ENCODE results near the gene SMAP1.

Gene SMAP1

DNA sequence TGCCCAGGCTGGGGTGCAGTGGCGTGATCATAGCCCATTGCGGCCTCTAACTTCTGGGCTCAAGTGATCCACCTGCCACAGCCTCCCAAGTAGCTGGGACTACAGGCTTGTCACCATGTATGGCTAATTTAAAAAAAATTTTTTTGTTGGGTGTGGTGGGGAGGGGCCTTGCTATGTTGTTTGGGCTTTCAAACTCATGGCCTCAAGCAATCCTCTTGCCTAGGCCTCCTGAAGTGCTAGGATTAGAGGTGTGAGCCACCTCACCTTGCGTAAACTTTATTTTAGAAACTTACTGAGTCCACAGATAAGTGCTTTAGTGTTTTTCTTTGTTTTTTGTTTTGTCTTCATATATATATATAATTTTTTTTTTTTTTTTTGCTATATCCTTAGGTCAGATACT is 9.1 kb downstream of the SMAP1 start:
- no CpG with 5 or more reads among the region's 3 CpGs for WGBS (ENCODE audit: insufficient coverage, insufficient read length)
- no peaks in the 10 kb centered on the region for H3K27me3 ChIP-seq (ENCODE audit: control insufficient read depth, insufficient read depth, low read length)
- H3K9me3 ChIP-seq (ENCODE audit: control insufficient read depth, insufficient read depth, low read length), result no peaks in the 10 kb centered on the region
- no peaks in the 10 kb centered on the region for H3K36me3 ChIP-seq (ENCODE audit: control insufficient read depth, insufficient read depth, low read length)
- DNase-seq (ENCODE audit: low read depth, low spot score), result no peak
- no peaks in the 10 kb centered on the region for H3K4me1 ChIP-seq (ENCODE audit: control insufficient read depth, insufficient read depth, low read length)
- no peak overlapping the region for H3K4me3 ChIP-seq (ENCODE audit: low read length)
- no peak overlapping the region for H3K27ac ChIP-seq (ENCODE audit: low read length)

DNA sequence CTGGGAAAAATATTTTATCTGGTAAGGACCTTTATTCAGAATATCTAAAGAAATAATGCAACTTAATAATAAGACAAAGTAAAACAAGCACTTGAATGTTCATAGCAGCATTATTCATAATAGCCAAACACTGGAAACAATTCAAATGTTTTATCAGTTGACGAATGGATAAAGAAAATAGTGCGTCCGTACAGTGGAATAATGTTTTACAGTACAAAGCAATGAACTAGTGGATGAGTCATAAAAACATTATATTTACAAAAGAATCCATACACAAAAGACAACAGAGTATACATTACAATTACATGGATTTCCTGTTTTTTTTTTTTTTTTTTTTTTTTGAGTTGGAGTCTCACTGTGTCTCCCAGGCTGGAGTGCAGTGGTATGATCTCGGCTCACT is 12.7 kb downstream of the SMAP1 start:
- no peaks in the 10 kb centered on the region for H3K9me3 ChIP-seq (ENCODE audit: control insufficient read depth, insufficient read depth, low read length)
- no peaks in the 10 kb centered on the region for H3K27me3 ChIP-seq (ENCODE audit: control insufficient read depth, insufficient read depth, low read length)
- WGBS (ENCODE audit: insufficient coverage, insufficient read length), result no CpG with 5 or more reads among the region's 4 CpGs
- no peak overlapping the region for H3K27ac ChIP-seq (ENCODE audit: low read length)
- H3K36me3 ChIP-seq (ENCODE audit: control insufficient read depth, insufficient read depth, low read length), result no peaks in the 10 kb centered on the region
- H3K4me3 ChIP-seq (ENCODE audit: low read length), result no peak overlapping the region
- no peak for DNase-seq (ENCODE audit: low read depth, low spot score)
- no peaks in the 10 kb centered on the region for H3K4me1 ChIP-seq (ENCODE audit: control insufficient read depth, insufficient read depth, low read length)

DNA sequence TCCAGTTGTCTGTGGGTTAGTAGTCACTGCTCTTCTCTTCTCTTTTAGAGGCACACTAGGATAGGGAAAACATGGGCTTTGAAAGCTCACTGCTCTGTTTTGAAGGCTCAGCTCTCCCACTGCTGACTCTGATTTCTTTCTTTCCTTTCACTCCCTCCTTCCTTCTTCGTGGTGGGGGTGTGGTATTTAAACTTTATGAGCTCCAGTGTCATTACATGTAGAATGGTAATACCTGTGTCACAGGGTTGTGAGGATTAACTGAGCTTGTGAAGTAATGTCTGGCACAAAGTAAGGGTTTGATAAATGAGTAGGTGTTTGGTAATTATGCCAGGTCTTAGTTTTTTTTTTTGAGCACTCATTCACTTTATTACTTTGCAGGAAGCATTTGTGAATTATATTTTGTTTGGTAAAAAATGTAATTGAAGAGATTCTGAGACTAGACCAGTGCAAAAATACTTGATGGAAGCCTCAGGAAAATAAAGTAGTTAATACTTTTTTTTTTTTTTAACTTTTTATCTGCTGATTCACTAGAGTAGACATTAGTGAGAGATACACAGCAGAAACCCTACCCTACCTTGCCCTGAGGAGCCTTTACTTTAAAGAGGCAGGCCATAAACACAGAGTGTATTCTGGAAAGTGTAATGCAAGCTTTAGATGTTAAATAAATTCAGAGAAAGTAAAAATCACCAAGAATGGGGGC is 17.3 kb downstream of the SMAP1 start:
- H3K4me3 ChIP-seq (ENCODE audit: low read length), result no peak overlapping the region
- no peaks in the 10 kb centered on the region for H3K4me1 ChIP-seq (ENCODE audit: control insufficient read depth, insufficient read depth, low read length)
- H3K36me3 ChIP-seq (ENCODE audit: control insufficient read depth, insufficient read depth, low read length), result no peaks in the 10 kb centered on the region
- no peaks in the 10 kb centered on the region for H3K9me3 ChIP-seq (ENCODE audit: control insufficient read depth, insufficient read depth, low read length)
- no peaks in the 10 kb centered on the region for H3K27me3 ChIP-seq (ENCODE audit: control insufficient read depth, insufficient read depth, low read length)
- DNase-seq (ENCODE audit: low read depth, low spot score), result no peak
- H3K27ac ChIP-seq (ENCODE audit: low read length), result no peak overlapping the region
- no CpG with 5 or more reads among the region's 1 CpG for WGBS (ENCODE audit: insufficient coverage, insufficient read length)

DNA sequence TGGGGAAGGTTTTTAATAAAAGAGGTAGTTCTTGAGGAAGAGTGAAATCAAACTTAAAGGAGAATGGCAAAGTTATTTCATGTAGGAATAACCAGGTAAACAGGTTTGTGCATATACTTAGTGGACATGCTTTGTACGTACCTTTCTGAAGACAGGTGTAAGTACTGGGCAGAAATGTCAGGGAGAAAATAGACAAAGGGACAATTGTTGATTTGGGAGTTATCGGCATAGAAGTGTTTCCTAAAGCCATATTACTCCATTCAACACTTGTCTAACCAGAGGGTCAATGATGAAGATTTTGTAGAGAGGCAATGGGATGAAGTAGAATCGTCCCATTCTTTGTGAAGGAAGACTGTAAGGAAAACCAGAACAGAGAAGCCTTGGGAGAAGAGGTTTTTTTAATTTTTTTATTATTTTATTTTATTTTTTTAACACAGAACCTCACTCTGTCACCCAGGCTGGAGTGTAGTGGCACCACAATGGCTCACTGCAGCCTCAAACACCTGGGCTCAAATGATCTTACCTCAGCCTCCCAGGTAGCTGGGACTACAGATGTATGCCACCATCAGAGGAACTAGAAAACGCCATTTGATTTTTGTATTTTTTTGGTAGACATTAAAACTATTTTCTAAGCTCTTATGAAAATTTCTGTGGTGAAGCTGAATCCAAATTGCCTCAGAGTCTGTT is 18.0 kb downstream of the SMAP1 start:
- Histone ChIP-seq H3K4me3 (ENCODE audit: low read length) (no peak overlapping the region), H3K27me3 (ENCODE audit: control insufficient read depth, insufficient read depth, low read length) (no peaks in the 10 kb centered on the region), H3K9me3 (ENCODE audit: control insufficient read depth, insufficient read depth, low read length) (no peaks in the 10 kb centered on the region), H3K27ac (ENCODE audit: low read length) (no peak overlapping the region), H3K4me1 (ENCODE audit: control insufficient read depth, insufficient read depth, low read length) (no peaks in the 10 kb centered on the region), H3K36me3 (ENCODE audit: control insufficient read depth, insufficient read depth, low read length) (no peaks in the 10 kb centered on the region)
- DNase-seq (ENCODE audit: low read depth, low spot score), result no peak
- no CpG with 5 or more reads among the region's 4 CpGs for WGBS (ENCODE audit: insufficient coverage, insufficient read length)

- no peak for DNase-seq (ENCODE audit: low read depth, low spot score)
- Histone ChIP-seq H3K9me3 (ENCODE audit: control insufficient read depth, insufficient read depth, low read length) (no peaks in the 10 kb centered on the region), H3K4me3 (ENCODE audit: low read length) (no peak overlapping the region), H3K27me3 (ENCODE audit: control insufficient read depth, insufficient read depth, low read length) (no peaks in the 10 kb centered on the region), H3K36me3 (ENCODE audit: control insufficient read depth, insufficient read depth, low read length) (no peaks in the 10 kb centered on the region), H3K4me1 (ENCODE audit: control insufficient read depth, insufficient read depth, low read length) (no peaks in the 10 kb centered on the region), H3K27ac (ENCODE audit: low read length) (no peak overlapping the region)
- WGBS (ENCODE audit: insufficient coverage, insufficient read length), result no CpG with 5 or more reads among the region's 3 CpGs
Observed at GRCh38 chr6:70686548-70687133, 19.0 kb downstream of the SMAP1 start.

DNA sequence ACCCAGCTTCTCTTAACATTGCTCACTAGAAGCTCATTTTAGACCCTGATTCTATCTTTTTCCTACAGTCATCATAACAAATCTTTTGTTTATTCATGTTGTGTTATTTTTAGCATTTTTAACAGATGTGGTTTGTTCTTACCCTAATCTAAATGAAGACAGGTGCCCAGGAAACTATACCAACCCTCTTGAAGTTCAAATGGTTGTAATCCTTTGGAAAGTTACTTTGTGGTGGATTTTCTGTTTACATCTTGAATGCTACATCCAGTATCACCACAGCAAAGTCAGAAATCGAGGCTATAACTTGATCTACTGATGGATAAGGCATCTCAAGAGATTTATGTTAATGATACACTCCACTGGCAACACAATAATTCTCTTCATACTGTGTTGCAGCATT is 26.2 kb downstream of the SMAP1 start:
- Histone ChIP-seq H3K36me3 (ENCODE audit: control insufficient read depth, insufficient read depth, low read length) (no peaks in the 10 kb centered on the region), H3K27ac (ENCODE audit: low read length) (no peak overlapping the region), H3K4me3 (ENCODE audit: low read length) (no peak overlapping the region), H3K9me3 (ENCODE audit: control insufficient read depth, insufficient read depth, low read length) (no peaks in the 10 kb centered on the region), H3K4me1 (ENCODE audit: control insufficient read depth, insufficient read depth, low read length) (no peaks in the 10 kb centered on the region), H3K27me3 (ENCODE audit: control insufficient read depth, insufficient read depth, low read length) (no peaks in the 10 kb centered on the region)
- WGBS (ENCODE audit: insufficient coverage, insufficient read length), result no CpG with 5 or more reads among the region's 1 CpG
- DNase-seq (ENCODE audit: low read depth, low spot score), result no peak

DNA sequence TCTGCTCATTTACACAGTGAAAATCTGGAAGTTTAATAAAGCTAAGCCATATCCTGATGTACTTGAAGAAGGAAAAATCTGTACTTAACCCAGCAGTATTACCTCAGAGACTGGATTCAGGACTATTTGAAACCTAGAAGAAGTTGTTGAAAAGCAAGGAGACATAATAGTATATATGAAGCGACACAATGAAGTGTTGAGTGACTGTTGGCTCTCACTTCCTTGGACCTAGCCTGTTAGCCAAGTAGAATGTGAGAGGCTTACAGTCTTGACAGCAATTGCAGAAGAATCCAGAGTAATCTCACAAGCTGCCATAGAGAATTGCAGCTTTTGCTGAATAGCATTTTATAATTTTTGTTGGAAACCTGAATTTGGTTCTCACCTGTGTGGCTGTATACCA is 26.7 kb downstream of the SMAP1 start:
- Histone ChIP-seq H3K27ac (ENCODE audit: low read length) (no peak overlapping the region), H3K4me1 (ENCODE audit: control insufficient read depth, insufficient read depth, low read length) (no peaks in the 10 kb centered on the region), H3K9me3 (ENCODE audit: control insufficient read depth, insufficient read depth, low read length) (no peaks in the 10 kb centered on the region), H3K36me3 (ENCODE audit: control insufficient read depth, insufficient read depth, low read length) (no peaks in the 10 kb centered on the region), H3K27me3 (ENCODE audit: control insufficient read depth, insufficient read depth, low read length) (no peaks in the 10 kb centered on the region), H3K4me3 (ENCODE audit: low read length) (no peak overlapping the region)
- no CpG with 5 or more reads among the region's 1 CpG for WGBS (ENCODE audit: insufficient coverage, insufficient read length)
- no peak for DNase-seq (ENCODE audit: low read depth, low spot score)

- no CpG with 5 or more reads among the region's 10 CpGs for WGBS (ENCODE audit: insufficient coverage, insufficient read length)
- Histone ChIP-seq H3K27ac (ENCODE audit: low read length) (no peak overlapping the region), H3K27me3 (ENCODE audit: control insufficient read depth, insufficient read depth, low read length) (no peaks in the 10 kb centered on the region), H3K4me3 (ENCODE audit: low read length) (no peak overlapping the region), H3K9me3 (ENCODE audit: control insufficient read depth, insufficient read depth, low read length) (no peaks in the 10 kb centered on the region), H3K36me3 (ENCODE audit: control insufficient read depth, insufficient read depth, low read length) (no peaks in the 10 kb centered on the region), H3K4me1 (ENCODE audit: control insufficient read depth, insufficient read depth, low read length) (no peaks in the 10 kb centered on the region)
- DNase-seq (ENCODE audit: low read depth, low spot score), result no peak
Observed at GRCh38 chr6:70700922-70701876, 33.5 kb downstream of the SMAP1 start.

DNA sequence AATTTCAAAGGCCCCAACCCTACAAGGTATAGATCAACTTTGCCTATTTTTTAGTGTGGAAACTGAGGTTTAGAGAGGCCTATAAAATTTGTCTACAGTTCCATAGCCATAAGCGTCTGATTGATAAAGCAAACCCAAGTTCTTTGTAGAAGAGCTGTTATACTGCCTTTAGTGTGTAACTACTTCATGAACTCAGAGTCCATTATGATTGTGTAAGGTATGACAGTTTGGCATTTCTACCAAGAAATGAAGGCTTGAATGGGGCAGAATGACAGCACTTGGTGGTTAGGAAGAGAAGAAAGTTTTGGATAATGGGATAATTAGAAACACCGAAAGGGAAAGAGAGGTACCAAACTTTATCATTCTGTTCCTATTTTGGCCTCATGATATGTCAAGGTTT is 38.1 kb downstream of the SMAP1 start:
- H3K27ac ChIP-seq (ENCODE audit: low read length), result no peak overlapping the region
- no peak for DNase-seq (ENCODE audit: low read depth, low spot score)
- no peak overlapping the region for H3K4me3 ChIP-seq (ENCODE audit: low read length)
- H3K27me3 ChIP-seq (ENCODE audit: control insufficient read depth, insufficient read depth, low read length), result no peaks in the 10 kb centered on the region
- no peaks in the 10 kb centered on the region for H3K36me3 ChIP-seq (ENCODE audit: control insufficient read depth, insufficient read depth, low read length)
- H3K9me3 ChIP-seq (ENCODE audit: control insufficient read depth, insufficient read depth, low read length), result no peaks in the 10 kb centered on the region
- no CpG with 5 or more reads among the region's 2 CpGs for WGBS (ENCODE audit: insufficient coverage, insufficient read length)
- no peaks in the 10 kb centered on the region for H3K4me1 ChIP-seq (ENCODE audit: control insufficient read depth, insufficient read depth, low read length)

DNA sequence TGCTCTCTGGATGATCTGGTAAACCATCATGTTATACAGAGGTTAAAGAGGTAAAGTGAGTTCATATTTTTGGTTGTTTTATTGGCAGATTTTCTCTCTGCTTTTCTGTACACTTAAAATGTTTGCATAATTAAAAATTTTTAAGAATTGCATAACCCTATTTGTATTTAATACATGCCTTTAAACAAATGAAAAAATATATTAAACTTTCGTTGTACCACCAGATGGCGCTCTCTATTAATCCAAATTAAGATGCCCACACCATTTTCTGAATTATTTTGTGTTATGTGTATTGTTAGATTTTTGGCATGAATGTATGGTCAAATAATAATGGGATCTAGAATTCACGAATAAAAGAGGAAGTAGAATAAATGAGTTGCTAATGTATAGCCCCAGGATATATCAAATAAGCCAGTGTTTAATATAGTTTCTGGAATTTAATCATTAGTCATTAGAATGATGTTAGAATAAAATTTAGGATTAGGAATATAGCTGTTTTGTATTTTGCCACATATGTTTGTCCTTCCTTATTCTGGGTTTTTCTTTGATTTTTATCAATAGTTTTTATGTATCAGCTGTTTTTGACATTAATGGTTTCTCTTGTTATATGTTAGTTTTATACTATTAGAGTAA is 38.9 kb downstream of the SMAP1 start:
- H3K36me3 ChIP-seq (ENCODE audit: control insufficient read depth, insufficient read depth, low read length), result no peaks in the 10 kb centered on the region
- no peaks in the 10 kb centered on the region for H3K27me3 ChIP-seq (ENCODE audit: control insufficient read depth, insufficient read depth, low read length)
- 100% methylated on average over 1 of the region's 3 CpGs for WGBS (ENCODE audit: insufficient coverage, insufficient read length)
- H3K4me3 ChIP-seq (ENCODE audit: low read length), result no peak overlapping the region
- no peak overlapping the region for H3K27ac ChIP-seq (ENCODE audit: low read length)
- no peak for DNase-seq (ENCODE audit: low read depth, low spot score)
- H3K4me1 ChIP-seq (ENCODE audit: control insufficient read depth, insufficient read depth, low read length), result no peaks in the 10 kb centered on the region
- H3K9me3 ChIP-seq (ENCODE audit: control insufficient read depth, insufficient read depth, low read length), result no peaks in the 10 kb centered on the region
